Prostate gland (tissue), 2 donors: ENCODE data around the gene GPR173. TPM values are rescaled to one million over a fixed set of nuclear protein-coding genes. Genes with fewer than 3 reads are reported as not detected.

Experiments
- DNase-seq: peaks from one replicate; pipeline ENCODE4 v3.0.0-alpha.2; 2019; ENCODE audit warnings: low spot score
- H3K27ac ChIP-seq, 2 donors: fragments of 200-600 bp; sonication (generic); 2 replicates each; pipeline ENCODE4 v1.5.1; 2017 to 2019
- H3K27me3 ChIP-seq: fragments of 200-600 bp; sonication (generic); replicated peaks from 2 replicates; pipeline ENCODE4 v1.5.1; 2019; ENCODE audit not compliant: insufficient read depth
- H3K36me3 ChIP-seq, 2 donors: fragments of 200-600 bp; sonication (generic); 1 replicate in 1 of 2; 2 replicates in 1 of 2; pipeline versions ENCODE4 v1.5.1 to v1.8.1; 2017 to 2019
- H3K4me1 ChIP-seq: fragments of 200-600 bp; sonication (generic); replicated peaks from 2 replicates; pipeline ENCODE4 v1.5.1; 2019
- H3K4me3 ChIP-seq, 2 donors: fragments of 200-600 bp; sonication (generic); 2 replicates each; pipeline ENCODE4 v1.5.1; 2017 to 2019
- H3K9me3 ChIP-seq: fragments of 200-600 bp; sonication (generic); 2 replicates; pipeline ENCODE4 v1.5.1; 2017
- CTCF ChIP-seq, 4 experiments: fragments of 200-600 bp in 2 of 4; fragments of 450-650 bp in 2 of 4; sonication (generic) in 2 of 4; IDR thresholded peaks; 1 replicate in 3 of 4; 2 replicates in 1 of 4; pipeline ENCODE4 v1.5.1; 2016 to 2019; ENCODE audit warnings: antibody characterized with exemption in 4 of 4, mild to moderate bottlenecking in 2 of 4, moderate library complexity in 2 of 4
- POLR2A ChIP-seq: fragments of 450-650 bp; IDR thresholded peaks from one replicate; pipeline ENCODE4 v1.6.1; 2016; ENCODE audit warnings: antibody characterized with exemption, mild to moderate bottlenecking
- POLR2AphosphoS5 ChIP-seq: sonication (generic); formaldehyde crosslinking; IDR thresholded peaks from one replicate; pipeline ENCODE4 v1.6.1; 2017; ENCODE audit warnings: antibody characterized with exemption
- WGBS: methylation state at CpG from one replicate; pipeline ENCODE4 v1.1.5; 2018; 5-methylcytosine and 5-hydroxymethylcytosine counted together
- intact Hi-C: fragments of 100-400 bp; cut with DNase I; formaldehyde crosslinking; loops from one replicate; pipeline ENCODE4 v1.14.2; 2022
- total RNA-seq, 2 donors: library from RNA; depleted of rRNA; stranded (reverse); fragments of >200 nt; gene quantifications; one replicate each; pipeline ENCODE4 v1.1.0, GENCODE V29; 2016

GPR173 gene
- total RNA-seq, 2 donors from 2014 or later, result 1.9 to 3.6 TPM

- intact Hi-C loops, result no loop called here
- Histone ChIP-seq H3K27ac (no peak overlapping the region), H3K4me3 (no peak overlapping the region), H3K27me3 (no peaks in the 10 kb centered on the region), H3K36me3 (no peaks in the 10 kb centered on the region), H3K4me1 (no peaks in the 10 kb centered on the region), H3K9me3 (no peaks in the 10 kb centered on the region)
- WGBS, result 13% methylated on average over 4 of the region's 4 CpGs
- TF ChIP-seq POLR2AphosphoS5 (no peak), CTCF (IDR thresholded peaks at IDR 0.05) (no peak), POLR2A (no peak)
- no peak for DNase-seq
These were observed 30.0 kb upstream of the GPR173 start for GRCh38 chrX:53018627-53019026.

GRCh38 chrX:53022381-53022780, 26.2 kb upstream of the GPR173 start:
- 50% methylated on average over 8 of the region's 8 CpGs for WGBS

GRCh38 chrX:53028678-53029077, 19.9 kb upstream of the GPR173 start:
- Histone ChIP-seq H3K36me3 (no peaks in the 10 kb centered on the region), H3K4me1 (no peaks in the 10 kb centered on the region), H3K9me3 (no peaks in the 10 kb centered on the region), H3K27me3 (no peaks in the 10 kb centered on the region), H3K4me3 (no peak overlapping the region), H3K27ac (no peak overlapping the region)
- 82% methylated on average over 1 of the region's 1 CpG for WGBS
- DNase-seq, result no peak
- TF ChIP-seq POLR2AphosphoS5 (no peak), POLR2A (no peak), CTCF (IDR thresholded peaks at IDR 0.05) (no peak)
- intact Hi-C loops, result no loop called here

More at GRCh38 chrX:53022381-53022780, 26.2 kb upstream of the GPR173 start:
- no peaks in the 10 kb centered on the region for H3K36me3 ChIP-seq
- intact Hi-C loops, result no loop called here
- no peak overlapping the region for H3K27ac ChIP-seq
- TF ChIP-seq POLR2A (no peak), POLR2AphosphoS5 (no peak), CTCF (IDR thresholded peaks at IDR 0.05) (no peak)
- H3K4me1 ChIP-seq, result no peaks in the 10 kb centered on the region
- H3K9me3 ChIP-seq, result no peaks in the 10 kb centered on the region
- DNase-seq, result no peak
- no peaks in the 10 kb centered on the region for H3K27me3 ChIP-seq
- no peak overlapping the region for H3K4me3 ChIP-seq

GRCh38 chrX:53031380-53031779, 17.2 kb upstream of the GPR173 start:
- no peak for TF ChIP-seq POLR2AphosphoS5
- no peak for TF ChIP-seq CTCF (IDR thresholded peaks at IDR 0.05)
- no peak for TF ChIP-seq POLR2A
- Histone ChIP-seq H3K4me3 (no peak overlapping the region), H3K9me3 (no peaks in the 10 kb centered on the region), H3K27me3 (no peaks in the 10 kb centered on the region), H3K4me1 (no peaks in the 10 kb centered on the region), H3K27ac (no peak overlapping the region), H3K36me3 (no peaks in the 10 kb centered on the region)
- no peak for DNase-seq
- intact Hi-C loops, result no loop called here
- WGBS, result 26% methylated on average over 4 of the region's 4 CpGs

- TF ChIP-seq POLR2AphosphoS5 (no peak), CTCF (IDR thresholded peaks at IDR 0.05) (no peak), POLR2A (no peak)
- no peaks in the 10 kb centered on the region for H3K36me3 ChIP-seq
- H3K4me3 ChIP-seq, result no peak overlapping the region
- no peaks in the 10 kb centered on the region for H3K27me3 ChIP-seq
- 60% methylated on average over 5 of the region's 5 CpGs for WGBS
- H3K4me1 ChIP-seq, result no peaks in the 10 kb centered on the region
- intact Hi-C loops, result no loop called here
- no peaks in the 10 kb centered on the region for H3K9me3 ChIP-seq
- H3K27ac ChIP-seq, result no peak overlapping the region
- no peak for DNase-seq
These were observed 12.4 kb upstream of the GPR173 start for GRCh38 chrX:53036149-53036548.
